ENCODE results near the gene CNPY1.
"Not testable (repeated sequence)": the region's sequence is repeated elsewhere in the genome, so short reads cannot be mapped to it uniquely, and the experiment has no call there.

CNPY1 gene

GRCh38 chr7:155546449-155546848 lies at the start of gene CNPY1:
Gene CNPY1 (minus strand): TSS chr7:155546559. CDS start chr7:155545929, 630 bp downstream.
- not testable (repeated sequence) for DNase-seq (ENCODE audit: low read depth in 4 of 4, low spot score in 1 of 4)

DNA sequence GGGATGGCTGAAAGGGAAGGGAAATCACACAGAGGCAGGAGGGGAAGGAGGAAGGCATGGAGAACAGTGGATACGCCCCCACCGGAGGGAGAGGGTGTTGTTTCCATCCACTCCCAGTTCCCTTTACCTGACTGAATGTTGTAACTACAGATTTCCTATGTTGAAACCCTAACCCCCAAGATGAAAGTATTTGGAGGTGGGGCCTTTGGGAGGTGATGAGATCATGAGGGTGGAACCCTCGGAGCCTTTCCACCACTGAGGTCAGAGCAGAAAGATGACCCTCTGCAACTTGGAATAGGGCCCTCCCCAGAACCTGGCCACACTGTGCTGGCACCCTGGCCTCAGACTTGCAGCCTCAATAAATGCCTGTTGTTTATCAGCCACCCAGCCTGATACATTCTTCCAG lies 48.6 kb upstream of the CNPY1 start:
- no peak for DNase-seq (ENCODE audit: low read depth in 4 of 4, low spot score in 1 of 4)

- no peak for DNase-seq (ENCODE audit: low read depth in 4 of 4, low spot score in 1 of 4)
Measured at GRCh38 chr7:155594163-155594732, 47.9 kb upstream of the CNPY1 start.

DNA sequence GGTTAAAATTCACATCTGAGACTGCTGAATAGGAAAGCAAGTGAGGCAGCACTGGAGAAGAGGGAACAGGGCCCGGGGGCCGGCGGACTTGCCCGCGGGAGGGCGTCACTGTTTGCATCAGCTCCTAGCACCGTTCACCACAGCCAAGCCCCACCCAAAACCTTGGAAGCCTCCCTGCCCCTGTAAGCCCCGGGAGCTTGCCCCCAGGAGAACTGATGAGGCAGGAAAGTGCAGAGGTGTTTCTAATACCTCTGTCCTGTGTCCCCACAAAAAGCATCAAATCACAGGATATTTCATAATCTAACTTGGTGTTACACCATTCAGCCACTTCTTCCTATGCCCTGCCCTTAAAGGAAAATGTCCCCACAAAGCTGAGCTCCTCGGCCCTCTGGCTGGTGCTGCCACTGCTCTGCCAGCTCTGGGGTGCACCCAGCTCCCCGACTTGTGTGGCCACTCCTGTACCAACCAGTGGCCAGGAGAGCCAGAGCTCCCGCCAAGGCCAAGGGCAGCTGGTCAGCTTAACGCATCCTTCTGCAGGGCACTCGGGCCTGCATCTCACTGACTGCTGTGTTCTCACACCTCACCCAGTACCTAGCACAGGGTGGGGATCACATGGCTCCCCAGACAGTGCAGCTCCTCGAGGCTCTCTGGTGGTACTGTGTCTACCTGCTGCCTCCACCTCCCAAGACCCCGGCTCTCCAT lies 47.3 kb upstream of the CNPY1 start:
- DNase-seq (ENCODE audit: low read depth in 4 of 4, low spot score in 1 of 4), result no peak

DNA sequence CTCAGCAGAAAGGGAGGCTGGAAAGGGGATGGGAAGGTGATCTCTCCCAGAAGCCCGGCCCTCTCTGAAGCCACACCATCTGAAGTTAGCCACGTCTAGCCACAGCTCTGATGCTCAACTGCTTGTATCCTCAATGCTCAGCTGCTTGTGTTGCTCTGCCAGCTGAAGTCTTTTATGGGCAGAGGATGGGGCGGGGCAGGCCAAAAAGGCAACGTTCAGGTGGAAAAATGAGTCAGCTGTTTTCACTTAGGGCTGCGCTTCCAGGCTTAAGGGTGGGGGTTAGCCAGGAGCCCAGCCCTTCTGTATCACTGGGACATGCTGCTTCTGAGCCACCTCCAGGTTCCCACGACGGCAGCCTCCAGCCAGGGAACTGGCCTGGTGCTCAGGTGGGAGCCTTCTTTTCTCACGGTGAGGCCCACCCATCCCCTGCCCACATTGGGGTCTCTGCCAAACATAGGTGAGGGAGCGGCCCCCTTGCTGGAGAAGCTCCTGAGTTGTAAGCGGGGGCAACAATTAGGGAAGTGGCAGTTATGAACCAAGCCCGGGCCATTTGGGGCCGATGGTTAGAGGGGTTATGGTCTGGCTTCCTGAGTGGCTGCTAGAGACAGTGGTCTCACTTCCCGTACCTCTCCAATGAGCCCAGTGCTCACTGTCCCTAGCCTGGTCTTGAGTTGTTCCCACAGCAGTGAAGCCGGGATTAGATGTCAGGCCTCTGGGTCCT lies 44.9 kb upstream of the CNPY1 start:
- DNase-seq (ENCODE audit: low read depth in 4 of 4, low spot score in 1 of 4), result no peak

DNA sequence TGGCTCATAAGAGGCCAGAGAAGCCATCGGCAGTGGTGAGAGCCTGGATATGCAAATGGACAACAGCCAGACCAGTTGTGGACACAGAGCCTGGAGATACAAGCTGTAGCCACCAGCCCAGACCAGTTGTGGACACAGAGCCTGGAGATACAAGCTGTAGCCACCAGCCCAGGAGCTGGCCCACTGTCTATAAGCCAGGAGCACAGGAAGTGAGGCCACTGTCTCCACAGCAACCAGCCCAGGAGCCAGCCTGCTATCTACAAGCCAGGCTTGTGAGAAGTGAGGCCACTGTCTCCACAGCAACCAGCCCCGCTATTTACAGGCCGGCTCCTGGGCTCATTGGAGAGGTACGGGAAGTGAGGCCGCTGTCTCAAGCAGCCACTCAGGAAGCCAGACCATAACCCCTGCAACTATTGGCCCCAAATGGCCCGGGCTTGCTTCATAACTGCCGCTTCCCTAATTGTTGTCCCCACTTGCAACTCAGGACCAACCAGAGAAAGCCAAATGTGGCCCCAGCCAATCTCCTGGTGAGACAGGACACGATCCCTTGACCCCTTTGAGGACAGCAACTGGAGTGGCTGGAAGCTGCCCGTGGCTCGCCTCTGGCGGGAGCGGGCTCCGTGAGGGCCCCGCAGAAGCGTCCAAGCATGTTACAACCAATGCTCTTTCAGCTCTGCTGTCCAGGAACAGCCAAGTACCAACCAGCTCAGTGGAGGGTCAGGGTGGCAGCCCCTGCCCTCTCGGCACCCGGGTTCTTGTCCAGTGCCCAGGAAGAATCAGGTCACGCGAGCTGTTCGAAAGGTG lies 44.1 kb upstream of the CNPY1 start:
- DNase-seq (ENCODE audit: low read depth in 4 of 4, low spot score in 1 of 4), result no peak

DNA sequence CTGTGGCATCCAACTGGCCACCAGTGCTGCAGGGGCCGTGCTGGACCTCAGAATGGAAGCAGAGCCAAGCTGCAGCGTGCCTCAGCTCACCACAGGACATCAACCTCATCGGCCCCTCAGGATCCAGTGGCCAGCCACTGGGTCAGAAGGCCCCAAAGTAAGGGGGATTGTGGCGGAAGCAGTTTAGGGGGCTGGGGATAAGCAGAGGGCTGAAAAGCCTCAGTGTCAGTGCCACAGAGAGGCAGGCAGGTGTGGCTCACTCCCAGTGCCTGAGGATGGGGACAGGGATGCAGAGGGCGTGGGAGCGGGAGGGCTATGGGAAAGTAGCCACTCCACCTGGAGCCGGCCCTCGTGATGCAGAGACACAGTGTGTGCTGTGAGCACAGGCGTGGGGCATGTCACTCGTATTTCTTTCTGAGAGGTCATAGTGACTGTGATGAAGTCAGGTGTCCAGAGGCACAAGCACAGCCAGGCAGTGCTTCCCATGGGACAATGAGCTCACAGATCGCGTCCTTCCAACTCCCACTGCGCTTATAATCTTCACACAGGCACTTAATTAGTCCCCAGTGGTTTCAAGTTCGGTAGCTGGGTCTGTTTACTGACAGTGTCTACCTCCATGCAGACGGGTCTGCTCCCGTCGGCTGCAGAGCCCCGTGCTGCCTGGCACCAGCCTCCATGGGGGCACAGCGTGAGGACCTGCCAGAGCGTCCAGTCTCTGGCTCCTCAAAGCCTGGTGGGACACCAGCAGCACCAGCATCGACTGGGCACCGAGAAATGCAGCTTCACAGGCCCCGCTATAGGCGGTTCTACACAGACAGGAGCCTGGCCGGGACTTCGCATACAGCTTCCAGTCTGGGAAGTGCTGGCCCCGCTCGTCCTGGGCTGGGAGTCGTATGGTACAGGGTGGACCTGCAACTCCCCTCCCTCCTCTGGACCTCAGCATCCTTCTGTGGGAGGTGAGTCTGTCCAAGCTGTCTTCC lies 42.9 kb upstream of the CNPY1 start:
- no peak for DNase-seq (ENCODE audit: low read depth in 4 of 4, low spot score in 1 of 4)

DNA sequence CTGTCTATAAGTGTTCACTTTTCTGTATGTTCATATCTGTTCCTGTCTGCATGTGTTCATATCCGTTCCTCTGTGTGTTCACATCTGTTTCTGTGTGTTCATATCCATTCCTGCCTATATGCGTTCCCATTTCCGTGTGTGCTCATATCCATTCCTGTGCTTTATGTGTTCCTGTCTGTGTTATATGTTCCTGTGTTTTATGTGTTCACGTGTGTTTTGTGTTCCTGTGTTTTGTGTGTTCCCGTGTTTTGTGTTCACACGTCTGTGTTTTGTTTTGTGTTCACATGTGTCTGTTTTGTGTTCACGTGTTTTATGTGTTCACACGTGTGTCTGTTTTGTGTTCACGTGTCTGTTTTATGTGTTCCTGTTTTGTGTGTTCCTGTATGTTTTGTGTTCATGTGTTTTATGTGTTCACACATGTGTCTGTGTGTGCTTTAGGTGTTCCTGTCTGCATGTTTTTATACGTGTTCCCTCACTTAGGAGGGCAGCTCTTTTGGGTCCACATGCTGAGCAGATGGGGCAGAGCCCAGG lies 42.2 kb upstream of the CNPY1 start:
- no peak for DNase-seq (ENCODE audit: low read depth in 4 of 4, low spot score in 1 of 4)

- DNase-seq (ENCODE audit: low read depth in 4 of 4, low spot score in 1 of 4), result no peak
Measured at GRCh38 chr7:155587486-155587885, 41.1 kb upstream of the CNPY1 start.

DNA sequence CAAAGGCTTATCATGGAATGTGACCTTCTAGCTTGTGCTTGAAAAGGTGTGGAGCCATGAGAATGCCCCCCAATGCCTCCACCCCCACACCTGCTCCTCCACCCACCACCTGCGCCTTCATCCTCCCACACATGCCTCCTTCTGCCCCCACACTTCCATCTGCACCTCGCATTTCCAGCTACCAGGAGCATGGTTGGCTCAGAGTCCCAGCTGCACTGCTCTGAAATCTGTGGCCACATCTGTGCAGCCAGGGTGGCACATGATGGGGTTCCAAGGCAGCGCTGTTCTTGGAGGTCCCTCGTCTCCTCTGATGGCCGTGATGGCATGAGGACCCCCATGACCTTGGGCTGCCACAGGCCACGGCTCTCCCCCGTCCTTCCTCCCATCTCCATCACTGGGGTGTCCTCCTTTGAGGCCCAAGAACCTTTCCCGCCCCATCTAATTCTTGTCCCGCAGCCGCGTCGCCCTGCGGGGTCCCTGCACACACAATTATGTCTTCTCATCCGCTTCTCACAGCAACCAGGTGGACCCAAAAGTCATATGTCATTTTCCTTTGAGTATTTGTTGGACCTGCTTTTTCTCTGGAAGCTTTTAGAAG lies 40.6 kb upstream of the CNPY1 start:
- no peak for DNase-seq (ENCODE audit: low read depth in 4 of 4, low spot score in 1 of 4)

DNA sequence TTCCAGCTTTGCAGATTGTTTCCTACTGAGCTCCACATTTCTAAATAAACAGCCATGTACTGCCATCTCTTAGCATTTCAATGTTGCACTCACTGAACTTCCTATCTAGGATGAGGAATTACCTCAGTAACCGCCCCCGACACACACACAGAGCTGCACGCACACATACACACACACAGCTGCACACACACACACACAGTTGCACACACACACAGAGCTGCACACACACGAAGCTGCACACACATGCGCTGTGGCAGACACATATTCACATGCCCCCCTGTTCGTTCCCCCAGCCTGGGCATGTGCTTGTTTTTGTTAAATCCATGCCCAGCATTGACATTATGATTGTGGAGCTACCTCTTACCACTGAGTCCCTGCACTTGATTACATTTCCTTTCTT lies 39.6 kb upstream of the CNPY1 start:
- no peak for DNase-seq (ENCODE audit: low read depth in 4 of 4, low spot score in 1 of 4)

- no peak for DNase-seq (ENCODE audit: low read depth in 4 of 4, low spot score in 1 of 4)
Measured at GRCh38 chr7:155585532-155585895, 39.2 kb upstream of the CNPY1 start.

- no peak for DNase-seq (ENCODE audit: low read depth in 4 of 4, low spot score in 1 of 4)
Measured at GRCh38 chr7:155584763-155585531, 38.6 kb upstream of the CNPY1 start.

GRCh38 chr7:155584261-155584660 lies 37.9 kb upstream of the CNPY1 start:
- no peak for DNase-seq (ENCODE audit: low read depth in 4 of 4, low spot score in 1 of 4)

DNA sequence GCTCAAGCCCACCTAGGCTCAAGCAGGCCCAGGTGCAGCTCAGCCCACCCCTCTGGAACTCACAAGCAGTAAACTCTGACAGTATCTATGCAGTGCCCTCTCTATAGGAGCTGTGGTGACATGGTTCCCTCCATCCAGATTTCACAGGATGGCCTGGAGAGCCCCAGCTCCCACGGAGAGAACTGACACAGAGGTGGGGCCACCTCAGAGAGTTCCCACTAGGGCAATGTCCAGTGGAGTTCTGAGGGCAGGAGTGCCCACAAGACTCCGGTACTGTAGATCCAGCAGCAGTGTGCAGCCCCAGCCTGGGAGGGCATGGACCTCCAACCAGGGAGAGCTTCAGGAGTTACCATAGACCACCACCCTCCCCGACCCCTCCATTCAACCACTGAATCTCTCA lies 37.3 kb upstream of the CNPY1 start:
- DNase-seq (ENCODE audit: low read depth in 4 of 4, low spot score in 1 of 4), result no peak

GRCh38 chr7:155581954-155582353 lies 35.6 kb upstream of the CNPY1 start:
- DNase-seq (ENCODE audit: low read depth in 4 of 4, low spot score in 1 of 4), result no peak

DNA sequence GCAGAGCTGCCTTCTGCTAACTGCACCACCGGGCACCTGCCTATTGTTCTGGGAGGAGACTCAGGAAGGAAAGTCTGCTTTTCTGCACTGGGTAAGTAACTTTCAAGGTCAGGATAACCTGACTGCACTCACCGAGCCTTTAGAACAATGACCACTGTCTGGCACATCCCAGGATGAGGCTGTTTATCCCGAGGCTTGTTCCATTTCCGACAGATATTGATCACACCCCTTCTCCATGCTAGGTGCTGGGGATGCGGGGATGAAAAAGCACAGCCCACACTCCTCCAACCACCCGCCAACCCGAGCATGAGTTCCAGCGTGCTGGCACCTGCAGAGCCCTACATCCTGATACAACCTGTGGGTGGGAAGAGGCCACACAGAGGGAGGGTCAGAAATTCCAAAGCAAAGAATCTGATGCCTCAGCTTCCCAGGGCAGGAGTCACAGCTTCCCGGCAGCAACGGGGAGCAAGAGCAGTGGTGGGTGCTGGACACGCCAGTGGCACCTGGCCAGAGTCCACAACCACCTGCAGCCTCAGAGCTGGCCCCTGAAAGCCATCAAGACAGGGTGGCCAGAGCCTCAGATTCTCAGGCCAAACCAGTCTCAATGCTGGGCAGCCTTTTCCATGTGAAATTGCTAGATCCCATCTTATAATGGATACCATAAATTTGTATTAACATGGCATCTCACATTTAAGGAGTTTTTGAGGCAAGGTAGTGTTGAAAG lies 34.9 kb upstream of the CNPY1 start:
- DNase-seq (ENCODE audit: low read depth in 4 of 4, low spot score in 1 of 4), result no peak

DNA sequence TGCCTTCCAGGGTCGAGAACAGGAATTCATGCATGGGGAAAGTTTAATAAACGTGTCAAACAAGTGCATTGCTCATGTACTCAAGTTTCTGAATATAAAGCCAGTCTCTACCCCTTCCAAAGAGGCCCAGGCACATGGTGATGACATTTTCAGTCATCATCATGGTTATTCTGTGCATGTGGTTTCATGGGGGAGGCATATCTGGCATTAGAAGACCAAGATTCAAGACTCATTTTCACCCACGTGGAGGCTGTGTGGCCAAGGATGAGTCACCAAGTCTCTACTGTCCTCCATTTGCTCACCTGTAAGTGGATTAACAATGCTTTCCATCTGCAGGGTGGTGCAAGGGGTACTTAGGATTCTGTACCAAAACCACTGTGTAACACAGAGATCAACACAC lies 34.0 kb upstream of the CNPY1 start:
- peak in 1 of 4 experiments; percentile 25 for DNase-seq (ENCODE audit: low read depth in 4 of 4, low spot score in 1 of 4)

Measured in stimulated activated CD4-positive, alpha-beta T cell treated with anti-CD3 and anti-CD28 coated beads, Interleukin-1b, Interleukin-23, amount 100 ng/mL, for 24 hours (primary cell).